Measurements from ENCODE around the gene DFFA. TPM values are rescaled to one million over a fixed set of nuclear protein-coding genes. Genes with fewer than 3 reads are reported as not detected.

Gene DFFA
- total RNA-seq, 2 experiments from 2014 or later: 76.7 to 81.8 TPM

DNA sequence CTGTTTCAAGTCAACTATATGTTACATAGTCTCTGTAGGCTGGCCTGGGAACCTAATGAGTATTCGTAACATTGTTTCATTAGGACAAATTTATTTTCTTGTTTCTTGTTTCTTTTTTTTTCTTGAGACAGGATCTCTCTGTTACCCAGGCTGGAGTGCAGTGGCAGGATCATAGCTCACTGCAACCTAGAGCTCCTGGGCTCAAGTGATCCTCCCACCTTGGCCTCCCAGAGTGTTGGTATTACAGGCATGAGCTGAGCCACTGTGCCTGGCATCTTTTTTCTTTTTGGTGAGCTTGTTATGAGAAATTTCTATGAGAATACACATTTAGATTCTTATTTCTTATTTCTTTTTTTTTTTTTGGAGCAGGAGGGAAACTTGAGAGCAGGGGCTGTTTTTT is 35.3 kb downstream of the DFFA start:
- H3K4me1 Mint-ChIP-seq (ENCODE audit: low read depth): peaks cover 2% of the 10 kb centered on the region
- no peaks in the 10 kb centered on the region for H3K27me3 Mint-ChIP-seq
- intact Hi-C loops (cut with micrococcal nuclease): loop anchor here (10.0 kb wide), 1 partner anchor 58 kb away; no protein-coding TSS in a partner anchor
- CTCF ChIA-PET: interaction anchor here (2.0 kb wide), 1 partner anchor 57 kb away, joined by 7 read pairs; no protein-coding TSS in a partner anchor
- no peak overlapping the region for H3K4me3 Mint-ChIP-seq
- TF ChIP-seq, protein P1, sequence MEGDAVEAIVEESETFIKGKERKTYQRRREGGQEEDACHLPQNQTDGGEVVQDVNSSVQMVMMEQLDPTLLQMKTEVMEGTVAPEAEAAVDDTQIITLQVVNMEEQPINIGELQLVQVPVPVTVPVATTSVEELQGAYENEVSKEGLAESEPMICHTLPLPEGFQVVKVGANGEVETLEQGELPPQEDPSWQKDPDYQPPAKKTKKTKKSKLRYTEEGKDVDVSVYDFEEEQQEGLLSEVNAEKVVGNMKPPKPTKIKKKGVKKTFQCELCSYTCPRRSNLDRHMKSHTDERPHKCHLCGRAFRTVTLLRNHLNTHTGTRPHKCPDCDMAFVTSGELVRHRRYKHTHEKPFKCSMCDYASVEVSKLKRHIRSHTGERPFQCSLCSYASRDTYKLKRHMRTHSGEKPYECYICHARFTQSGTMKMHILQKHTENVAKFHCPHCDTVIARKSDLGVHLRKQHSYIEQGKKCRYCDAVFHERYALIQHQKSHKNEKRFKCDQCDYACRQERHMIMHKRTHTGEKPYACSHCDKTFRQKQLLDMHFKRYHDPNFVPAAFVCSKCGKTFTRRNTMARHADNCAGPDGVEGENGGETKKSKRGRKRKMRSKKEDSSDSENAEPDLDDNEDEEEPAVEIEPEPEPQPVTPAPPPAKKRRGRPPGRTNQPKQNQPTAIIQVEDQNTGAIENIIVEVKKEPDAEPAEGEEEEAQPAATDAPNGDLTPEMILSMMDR (IDR thresholded peaks at IDR 0.05): no peak
- POLR2A ChIA-PET: no interaction called here
- no peak overlapping the region for H3K27ac Mint-ChIP-seq
- H3K9me3 Mint-ChIP-seq: no peaks in the 10 kb centered on the region
- no peak for DNase-seq
- peaks cover under 1% of the 10 kb centered on the region for H3K36me3 Mint-ChIP-seq (ENCODE audit: low read depth)
- no peak for ATAC-seq

- Mint-ChIP-seq H3K36me3 (ENCODE audit: low read depth) (no peaks in the 10 kb centered on the region), H3K27ac (no peak overlapping the region), H3K9me3 (no peaks in the 10 kb centered on the region), H3K4me3 (no peak overlapping the region), H3K27me3 (no peaks in the 10 kb centered on the region), H3K4me1 (ENCODE audit: low read depth) (peaks cover 14% of the 10 kb centered on the region)
- DNase-seq: no peak
- POLR2A ChIA-PET: interaction anchor here (0.7 to 1.3 kb wide), 3 partner anchors 19 to 38 kb away, joined by 3 to 4 read pairs (median 3); no protein-coding TSS in a partner anchor
- intact Hi-C loops (cut with micrococcal nuclease): loop anchor here (10.0 kb wide), 1 partner anchor 60 kb away; no protein-coding TSS in a partner anchor
- CTCF ChIA-PET: interaction anchor here (1.0 to 1.5 kb wide), 3 partner anchors 20 to 216 kb away, joined by 3 to 4 read pairs (median 3); no protein-coding TSS in a partner anchor
- no peak for ATAC-seq
- TF ChIP-seq, protein P1 (IDR thresholded peaks at IDR 0.05): no peak
Observed at GRCh38 chr1:10434590-10434989, 37.7 kb downstream of the DFFA start.

DNA sequence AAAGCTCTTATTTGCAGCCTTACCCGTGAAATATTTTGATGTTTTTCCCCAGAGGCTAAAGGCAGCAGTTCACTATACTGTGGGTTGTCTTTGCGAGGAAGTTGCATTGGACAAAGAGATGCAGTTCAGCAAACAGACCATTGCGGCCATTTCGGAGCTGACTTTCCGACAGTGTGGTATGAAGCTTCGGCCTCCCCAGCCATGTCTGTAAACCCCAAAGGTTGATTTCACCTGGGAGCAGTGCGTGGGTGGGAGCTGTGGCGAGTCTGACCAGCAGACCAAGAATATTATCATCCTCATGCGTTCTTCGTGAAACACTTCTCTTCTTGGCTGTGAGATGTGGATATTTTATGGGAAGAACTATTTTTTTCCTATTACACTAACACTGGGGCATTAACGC is 38.5 kb downstream of the DFFA start:
- H3K4me1 Mint-ChIP-seq (ENCODE audit: low read depth): peaks cover 14% of the 10 kb centered on the region
- no peaks in the 10 kb centered on the region for H3K36me3 Mint-ChIP-seq (ENCODE audit: low read depth)
- intact Hi-C loops (cut with micrococcal nuclease): loop anchor here (10.0 kb wide), 1 partner anchor 61 kb away; no protein-coding TSS in a partner anchor
- H3K27me3 Mint-ChIP-seq: no peaks in the 10 kb centered on the region
- ATAC-seq (no peak), DNase-seq (no peak)
- H3K4me3 Mint-ChIP-seq: no peak overlapping the region
- POLR2A ChIA-PET: no interaction called here
- CTCF ChIA-PET: interaction anchor here (1.5 to 6.8 kb wide), 2 partner anchors 54 to 59 kb away, joined by 3 to 100 read pairs; no protein-coding TSS in a partner anchor
- H3K27ac Mint-ChIP-seq: no peak overlapping the region
- TF ChIP-seq, protein P1 (IDR thresholded peaks at IDR 0.05): no peak
- no peaks in the 10 kb centered on the region for H3K9me3 Mint-ChIP-seq

DNA sequence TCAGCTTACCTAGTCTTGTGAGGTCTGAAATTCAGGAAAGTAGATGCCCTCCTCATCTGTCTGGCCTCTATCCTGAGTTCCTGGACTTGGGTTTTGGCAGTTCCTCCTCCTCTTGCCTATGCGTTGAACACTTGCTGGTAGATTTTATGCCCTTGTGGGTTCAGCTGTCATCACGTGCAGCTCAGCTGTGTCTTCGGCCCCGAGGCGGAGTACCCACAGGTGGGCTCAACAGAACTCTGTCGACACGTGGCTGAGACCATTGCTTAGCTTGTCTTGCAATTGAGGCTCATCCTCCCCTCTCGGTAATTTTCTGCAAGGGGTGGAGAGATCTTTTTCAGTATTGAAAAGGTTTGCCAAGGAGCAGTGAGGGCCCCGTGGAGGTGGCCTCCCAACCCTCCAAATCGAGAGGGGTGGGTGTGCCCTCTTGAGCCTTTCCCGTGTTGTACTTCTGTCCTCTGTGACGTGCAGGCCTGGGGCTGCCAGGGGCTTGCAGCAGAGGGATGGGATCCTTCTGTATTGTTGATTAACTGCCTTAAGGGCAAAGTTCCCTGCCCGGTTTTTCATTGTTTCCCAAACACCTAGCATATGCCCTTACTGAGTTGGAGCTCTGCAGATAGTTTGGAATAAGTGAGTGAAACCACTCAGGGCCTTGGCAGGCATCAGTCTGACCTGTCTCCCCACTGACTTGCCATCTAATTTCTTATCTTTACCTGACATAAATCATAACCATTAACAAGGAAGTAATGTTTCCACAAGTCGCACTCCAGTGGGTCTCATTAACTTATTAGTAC is 39.2 kb downstream of the DFFA start:
- DNase-seq (no peak), ATAC-seq (no peak)
- TF ChIP-seq, protein P1 (IDR thresholded peaks at IDR 0.05): no peak
- ChIA-PET CTCF (interaction anchor here (0.6 to 6.8 kb wide), 3 partner anchors 54 to 74 kb away, joined by 3 to 100 read pairs (median 3); no protein-coding TSS in a partner anchor), POLR2A (interaction anchor here (1.0 kb wide), 1 partner anchor 19 kb away, joined by 3 read pairs; no protein-coding TSS in a partner anchor)
- Mint-ChIP-seq H3K4me3 (no peak overlapping the region), H3K4me1 (ENCODE audit: low read depth) (peaks cover 14% of the 10 kb centered on the region), H3K9me3 (no peaks in the 10 kb centered on the region), H3K36me3 (ENCODE audit: low read depth) (no peaks in the 10 kb centered on the region), H3K27me3 (no peaks in the 10 kb centered on the region), H3K27ac (no peak overlapping the region)
- intact Hi-C loops (cut with micrococcal nuclease): loop anchor here (10.0 kb wide), 1 partner anchor 62 kb away; no protein-coding TSS in a partner anchor

All from activated CD8-positive, alpha-beta T cell treated with anti-CD3 and anti-CD28 coated beads for 36 hours (primary cell).